NCI-H1694 (cell line): ENCODE measurements around the gene ADAM15.
A peak's percentile ranks its signal among the peaks of the same experiment; 100 is the strongest.

Experiments used
- DNase-seq: peaks from one replicate; lab custom pipeline; 2025; lab: John Stamatoyannopoulos, UW

The ADAM15 gene

GRCh38 chr1:155086856-155087535 lies 35.9 kb downstream of the ADAM15 start:
- DNase-seq: no peak

- DNase-seq: peak; percentile 94
These were observed 40.2 kb downstream of the ADAM15 start for GRCh38 chr1:155091071-155092051.

GRCh38 chr1:155092131-155092530 lies 41.0 kb downstream of the ADAM15 start:
- DNase-seq: no peak

- DNase-seq: no peak
These were observed 41.5 kb downstream of the ADAM15 start for GRCh38 chr1:155092641-155093040.

- peak; percentile 60 for DNase-seq
These were observed 43.0 kb downstream of the ADAM15 start for GRCh38 chr1:155093911-155094621.

GRCh38 chr1:155094622-155094948 lies 43.5 kb downstream of the ADAM15 start:
- no peak for DNase-seq

GRCh38 chr1:155099331-155099730 lies 48.2 kb downstream of the ADAM15 start:
- DNase-seq: no peak

- no peak for DNase-seq
These were observed 52.2 kb downstream of the ADAM15 start for GRCh38 chr1:155103325-155103724.

- no peak for DNase-seq
These were observed 53.8 kb downstream of the ADAM15 start for GRCh38 chr1:155104605-155105534.

- DNase-seq: no peak
These were observed 54.5 kb downstream of the ADAM15 start for GRCh38 chr1:155105604-155106011.

GRCh38 chr1:155106862-155107261 lies 55.7 kb downstream of the ADAM15 start:
- DNase-seq: no peak

- no peak for DNase-seq
These were observed 56.5 kb downstream of the ADAM15 start for GRCh38 chr1:155107309-155108264.

- DNase-seq: no peak
These were observed 57.2 kb downstream of the ADAM15 start for GRCh38 chr1:155108296-155108695.

GRCh38 chr1:155110381-155110780 lies 59.3 kb downstream of the ADAM15 start:
- DNase-seq: peak; percentile 43

- DNase-seq: no peak
These were observed 59.7 kb downstream of the ADAM15 start for GRCh38 chr1:155110826-155111225.
